Fibroblast of skin of left quadriceps (primary cell): Measurements from ENCODE around the gene PRAC1.

ENCODE experiments used
- DNase-seq, 2 experiments: peaks; one replicate each; pipeline ENCODE4 v3.0.0-alpha.2; 2013; ENCODE audit warnings: low read depth in 2 of 2

The PRAC1 gene

GRCh38 chr17:48704361-48705248, 17.7 kb downstream of the PRAC1 start:
- DNase-seq = no peak

GRCh38 chr17:48701864-48702532, 20.3 kb downstream of the PRAC1 start:
- DNase-seq = no peak

DNA sequence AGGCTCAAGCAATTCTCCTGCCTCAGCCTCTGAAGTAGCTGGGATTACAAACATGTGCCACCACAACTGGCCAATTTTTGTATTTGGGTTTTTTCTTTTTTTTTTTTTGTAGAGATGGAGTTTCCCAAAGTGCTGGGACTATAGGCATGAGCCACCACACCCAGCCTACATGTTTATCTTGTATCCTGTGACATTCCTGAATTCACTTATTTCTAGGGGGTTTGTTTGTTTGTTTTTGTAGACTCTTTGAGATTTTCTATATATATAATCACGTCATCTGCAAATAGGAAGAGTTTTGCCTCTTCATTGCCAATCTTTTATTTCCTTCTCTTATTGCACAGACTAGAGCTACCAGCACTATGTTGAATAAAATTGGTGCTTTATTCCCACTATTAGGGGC, 29.1 kb downstream of the PRAC1 start:
- no peak for DNase-seq

DNA sequence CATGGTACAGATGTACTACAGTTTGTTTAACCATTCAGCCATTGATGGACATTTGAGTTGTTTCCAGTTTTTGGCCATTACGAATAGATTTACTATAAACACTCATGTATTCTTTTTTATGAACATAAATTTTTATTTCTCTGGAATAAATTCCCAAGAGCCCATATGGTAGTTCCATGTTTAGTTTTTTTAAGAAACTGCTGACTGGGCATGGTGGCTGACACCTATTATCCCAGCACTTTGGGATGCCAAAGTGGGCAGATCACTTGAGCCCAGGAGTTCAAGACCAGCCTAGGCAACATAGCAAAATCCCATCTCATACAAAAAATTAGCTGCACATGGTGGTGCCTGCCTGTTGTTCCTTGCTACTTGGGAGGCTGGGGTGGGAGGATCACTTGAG, 30.3 kb downstream of the PRAC1 start:
- DNase-seq = no peak

DNA sequence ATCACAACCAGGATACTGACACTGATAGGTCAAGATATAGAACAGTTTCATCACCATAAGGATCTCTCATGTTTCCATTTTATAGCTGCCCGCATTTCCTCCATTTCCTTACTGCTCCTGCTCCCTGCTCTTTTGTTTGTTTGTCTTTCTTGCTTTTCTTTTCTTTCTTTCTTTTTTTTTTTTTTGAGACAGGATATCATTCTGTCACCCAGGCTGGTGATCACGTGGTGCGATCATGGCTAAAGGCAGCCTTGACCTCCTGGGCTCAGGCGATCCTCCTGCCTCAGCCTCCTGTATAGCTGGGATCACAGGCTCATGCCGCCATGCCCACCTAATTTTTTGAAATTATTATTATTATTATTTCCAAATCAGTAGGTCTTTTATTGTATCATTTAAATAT, 31.7 kb downstream of the PRAC1 start:
- DNase-seq = no peak

GRCh38 chr17:48681609-48682008, 40.7 kb downstream of the PRAC1 start:
- DNase-seq = no peak

GRCh38 chr17:48679385-48680096, 42.8 kb downstream of the PRAC1 start:
- DNase-seq = no peak

DNA sequence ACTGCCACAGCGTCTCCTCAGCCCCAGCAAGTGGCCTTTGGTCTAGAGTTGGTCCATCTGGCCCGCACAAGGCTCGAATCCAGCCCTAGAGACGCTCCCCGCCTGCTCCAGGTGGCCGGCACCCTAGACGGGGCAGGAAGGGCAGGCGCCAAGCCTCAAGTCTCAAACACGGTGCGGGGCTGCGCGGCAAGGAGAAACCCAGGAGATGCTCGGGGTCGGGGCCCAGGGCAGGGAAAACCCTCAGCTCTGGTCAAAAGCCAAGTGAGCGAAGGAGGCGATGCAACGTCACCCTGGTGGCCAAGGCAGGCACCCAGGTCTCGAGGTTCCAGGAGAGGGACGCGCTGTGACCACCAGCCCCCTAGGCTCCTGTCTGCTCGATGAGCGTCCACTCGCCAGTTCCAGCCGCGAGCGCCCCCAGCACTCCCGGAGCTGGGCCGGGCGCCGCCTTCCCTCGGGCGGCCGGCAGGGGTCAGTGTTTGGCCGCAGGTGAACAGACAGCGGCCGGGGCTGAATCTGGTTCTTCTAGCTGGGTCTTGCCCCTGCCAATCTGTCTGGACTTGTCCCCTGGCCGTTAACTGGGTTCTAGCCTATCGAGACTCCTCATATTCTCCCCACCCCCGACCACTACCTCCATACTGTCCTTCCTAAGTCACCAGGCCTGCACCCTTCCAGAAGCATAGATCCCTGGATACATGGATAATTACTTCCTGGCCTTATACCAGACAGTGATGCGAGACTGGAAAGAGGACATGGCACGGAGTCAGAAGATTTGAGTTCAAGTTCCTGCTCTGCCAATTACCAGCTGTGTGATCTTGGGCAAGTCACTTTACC, 44.0 kb downstream of the PRAC1 start:
- peak; percentile 11 to 20 for DNase-seq

- no peak for DNase-seq
Observed at GRCh38 chr17:48676963-48677558, 45.3 kb downstream of the PRAC1 start.

DNA sequence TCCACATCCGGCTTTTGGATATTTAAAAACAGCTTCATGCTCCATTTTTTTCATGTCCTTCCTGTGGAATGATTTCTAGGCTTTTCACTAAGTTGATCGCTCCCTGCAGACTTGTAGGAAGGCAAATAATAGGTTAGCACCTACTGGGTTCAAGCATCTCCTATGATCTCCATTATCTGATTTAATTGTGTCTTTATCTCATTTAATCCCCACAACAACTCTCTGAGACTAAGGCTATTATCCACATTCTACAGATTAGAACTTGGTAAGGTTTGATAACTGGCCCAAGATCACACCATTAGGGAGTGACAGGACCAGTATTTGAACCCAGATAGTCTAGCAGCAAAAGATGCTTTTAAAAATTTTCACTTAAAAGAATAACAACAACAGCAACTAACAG, 50.0 kb downstream of the PRAC1 start:
- DNase-seq = no peak
